Lower leg skin (tissue), 4 donors: ENCODE data around the gene PJA1. TPM values are rescaled to one million over a fixed set of nuclear protein-coding genes. Genes with fewer than 3 reads are reported as not detected.

Experiments used
- DNase-seq, 2 donors: peaks; one replicate each; pipeline ENCODE4 v3.0.0-alpha.2; 2019; ENCODE audit warnings: low spot score in 2 of 2
- H3K4me3 ChIP-seq: fragments of 200-600 bp; sonication (generic); 2 replicates; pipeline ENCODE4 v1.5.1; 2017; ENCODE audit warnings: mild to moderate bottlenecking, low read depth; ENCODE audit not compliant: poor library complexity, severe bottlenecking
- POLR2A ChIP-seq, 2 donors: fragments of 450-650 bp; IDR thresholded peaks; one replicate each; pipeline ENCODE4 v1.6.1; 2016 to 2017; ENCODE audit warnings: antibody characterized with exemption in 2 of 2, mild to moderate bottlenecking in 1 of 2, moderate library complexity in 1 of 2
- WGBS, 2 donors: methylation state at CpG; one replicate each; pipeline ENCODE4 v1.1.5; 2018; 5-methylcytosine and 5-hydroxymethylcytosine counted together
- intact Hi-C: fragments of 100-400 bp; cut with DNase I; formaldehyde crosslinking; loops from one replicate; pipeline ENCODE4 v1.15.0; 2023; ENCODE audit warnings: low total_unique reads
- total RNA-seq, 4 donors: library from RNA; depleted of rRNA; stranded (reverse); fragments of >200 nt; gene quantifications; one replicate each; pipeline ENCODE4 v1.1.0, GENCODE V29; 2016
- TF ChIP-seq, protein P1 (sequence below), 3 donors: fragments of 450-650 bp; IDR thresholded peaks; one replicate each; pipeline ENCODE4 v1.5.1; 2016; ENCODE audit warnings: antibody characterized with exemption in 3 of 3, mild to moderate bottlenecking in 3 of 3, moderate library complexity in 2 of 3

Gene PJA1
- total RNA-seq, 4 donors from 2014 or later: 18.0 to 24.0 (median 21.9) TPM

GRCh38 chrX:69158166-69158980 is 6.9 kb downstream of the PJA1 start:
- TF ChIP-seq POLR2A (IDR thresholded peaks at IDR 0.05): no peak
- TF ChIP-seq, protein P1, sequence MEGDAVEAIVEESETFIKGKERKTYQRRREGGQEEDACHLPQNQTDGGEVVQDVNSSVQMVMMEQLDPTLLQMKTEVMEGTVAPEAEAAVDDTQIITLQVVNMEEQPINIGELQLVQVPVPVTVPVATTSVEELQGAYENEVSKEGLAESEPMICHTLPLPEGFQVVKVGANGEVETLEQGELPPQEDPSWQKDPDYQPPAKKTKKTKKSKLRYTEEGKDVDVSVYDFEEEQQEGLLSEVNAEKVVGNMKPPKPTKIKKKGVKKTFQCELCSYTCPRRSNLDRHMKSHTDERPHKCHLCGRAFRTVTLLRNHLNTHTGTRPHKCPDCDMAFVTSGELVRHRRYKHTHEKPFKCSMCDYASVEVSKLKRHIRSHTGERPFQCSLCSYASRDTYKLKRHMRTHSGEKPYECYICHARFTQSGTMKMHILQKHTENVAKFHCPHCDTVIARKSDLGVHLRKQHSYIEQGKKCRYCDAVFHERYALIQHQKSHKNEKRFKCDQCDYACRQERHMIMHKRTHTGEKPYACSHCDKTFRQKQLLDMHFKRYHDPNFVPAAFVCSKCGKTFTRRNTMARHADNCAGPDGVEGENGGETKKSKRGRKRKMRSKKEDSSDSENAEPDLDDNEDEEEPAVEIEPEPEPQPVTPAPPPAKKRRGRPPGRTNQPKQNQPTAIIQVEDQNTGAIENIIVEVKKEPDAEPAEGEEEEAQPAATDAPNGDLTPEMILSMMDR (IDR thresholded peaks at IDR 0.05): no peak
- no peak overlapping the region for H3K4me3 ChIP-seq
- intact Hi-C loops: no loop called here
- WGBS, 2 donors: 47 to 48% methylated on average over 10 to 13 of the region's 13 CpGs
- DNase-seq: peak; percentile 25 to 83

- 79 to 84% methylated on average over 5 of the region's 5 CpGs for WGBS, 2 donors
- intact Hi-C loops: no loop called here
- H3K4me3 ChIP-seq: no peak overlapping the region
- DNase-seq: peak in 1 of 2 donors; percentile 43
- TF ChIP-seq, protein P1 (IDR thresholded peaks at IDR 0.05): no peak
- TF ChIP-seq POLR2A (IDR thresholded peaks at IDR 0.05): no peak
These were observed 8.6 kb downstream of the PJA1 start for GRCh38 chrX:69156638-69157037.

DNA sequence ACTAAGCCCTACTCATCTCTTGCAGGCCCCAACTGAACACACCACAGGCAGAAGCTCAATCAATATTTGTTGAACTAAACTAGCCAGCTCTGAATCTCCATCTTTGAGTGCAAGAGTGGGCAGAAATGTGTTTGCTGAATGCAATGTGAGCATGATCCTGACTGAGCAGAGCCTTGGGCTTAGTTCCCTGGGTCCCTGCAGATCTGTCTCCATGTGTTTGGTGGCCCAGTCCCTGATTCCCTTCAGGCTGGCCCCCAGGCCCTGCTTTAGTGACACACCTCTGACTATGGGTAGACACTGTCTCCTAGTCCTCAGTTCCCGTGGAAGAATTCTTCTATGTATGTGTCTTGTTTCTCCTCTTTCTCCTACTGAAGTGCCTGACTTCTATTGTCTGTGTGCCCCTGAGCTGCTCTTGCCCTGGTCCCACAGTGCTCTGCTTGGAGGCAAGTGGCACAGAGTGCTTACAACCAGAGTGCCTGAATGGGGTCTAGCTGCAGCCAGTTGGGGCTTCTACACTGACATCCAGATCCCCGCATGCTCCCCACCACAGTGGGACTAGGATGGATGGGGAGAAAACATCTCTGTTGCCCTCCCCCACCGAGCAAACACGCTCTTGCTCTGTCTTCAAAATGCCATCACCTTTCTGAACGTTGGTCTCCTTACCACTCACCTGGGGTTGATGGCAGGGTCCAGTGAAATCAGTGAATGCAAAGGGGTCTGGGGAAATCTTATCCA is 9.3 kb downstream of the PJA1 start:
- intact Hi-C loops: no loop called here
- no peak overlapping the region for H3K4me3 ChIP-seq
- peak in 1 of 2 donors; percentile 70 for DNase-seq
- TF ChIP-seq, protein P1 (IDR thresholded peaks at IDR 0.05): no peak
- TF ChIP-seq POLR2A (IDR thresholded peaks at IDR 0.05): no peak
- 78 to 79% methylated on average over 4 to 5 of the region's 5 CpGs for WGBS, 2 donors

DNA sequence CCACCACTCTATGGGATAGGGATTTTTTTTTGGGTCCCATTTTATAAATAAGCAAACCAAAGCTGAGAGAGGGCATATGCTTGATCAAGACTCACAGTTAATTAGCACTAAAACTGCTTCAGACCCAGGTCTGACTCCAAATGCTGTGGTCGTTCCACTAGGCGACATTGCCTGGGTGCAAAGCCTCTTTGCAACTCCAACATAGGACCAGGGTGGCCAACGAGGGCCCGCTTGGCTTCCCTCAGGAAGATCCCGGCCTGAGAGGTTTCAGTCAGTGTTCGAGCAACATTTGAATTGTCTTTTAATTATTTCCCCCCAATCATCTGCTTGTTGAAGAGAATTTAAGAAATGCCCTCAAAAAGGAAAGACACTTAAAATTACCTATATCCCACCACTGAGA is 11.2 kb downstream of the PJA1 start:
- H3K4me3 ChIP-seq: no peak overlapping the region
- no peak for TF ChIP-seq POLR2A (IDR thresholded peaks at IDR 0.05)
- TF ChIP-seq, protein P1 (IDR thresholded peaks at IDR 0.05): no peak
- intact Hi-C loops: no loop called here
- 88 to 93% methylated on average over 6 of the region's 6 CpGs for WGBS, 2 donors
- peak in 1 of 2 donors; percentile 76 for DNase-seq

GRCh38 chrX:69153060-69153730 is 12.1 kb downstream of the PJA1 start:
- 60 to 84% methylated on average over 6 to 8 of the region's 8 CpGs for whole genome bisulfite sequencing, 2 donors
- intact Hi-C loops: no loop called here
- no peak overlapping the region for H3K4me3 ChIP-seq
- DNase-seq: peak in 1 of 2 donors; percentile 79
- TF ChIP-seq, protein P1 (IDR thresholded peaks at IDR 0.05): no peak
- TF ChIP-seq POLR2A (IDR thresholded peaks at IDR 0.05): no peak
